Stimulated activated CD4-positive, alpha-beta T cell treated with anti-CD3 and anti-CD28 coated beads, TNF-alpha, amount 100 ng/mL, for 24 hours (primary cell): ENCODE data around the gene C1QTNF1.
A peak's percentile ranks its signal among the peaks of the same experiment; 100 is the strongest.

ENCODE experiments used
- DNase-seq, 3 experiments: peaks; one replicate each; pipeline ENCODE4 v3.0.0-alpha.2; 2020; ENCODE audit warnings: low read depth in 3 of 3

Gene C1QTNF1

GRCh38 chr17:79039171-79039570 lies 15.2 kb downstream of the C1QTNF1 start:
- DNase-seq = no peak

GRCh38 chr17:79039886-79040285 lies 15.9 kb downstream of the C1QTNF1 start:
- DNase-seq = no peak

- no peak for DNase-seq
Observed at GRCh38 chr17:79041041-79041570, 17.1 kb downstream of the C1QTNF1 start.

GRCh38 chr17:79041723-79042420 lies 17.9 kb downstream of the C1QTNF1 start:
- no peak for DNase-seq

GRCh38 chr17:79042421-79043190 lies 18.6 kb downstream of the C1QTNF1 start:
- peak; percentile 35 to 73 (median 51) for DNase-seq

GRCh38 chr17:79043191-79043930 lies 19.4 kb downstream of the C1QTNF1 start:
- DNase-seq = no peak

GRCh38 chr17:79043931-79044320 lies 20.0 kb downstream of the C1QTNF1 start:
- no peak for DNase-seq

GRCh38 chr17:79044462-79044861 lies 20.5 kb downstream of the C1QTNF1 start:
- no peak for DNase-seq

GRCh38 chr17:79045001-79045729 lies 21.2 kb downstream of the C1QTNF1 start:
- no peak for DNase-seq

GRCh38 chr17:79045842-79046196 lies 21.9 kb downstream of the C1QTNF1 start:
- DNase-seq = peak; percentile 24 to 64 (median 44)

GRCh38 chr17:79046197-79046915 lies 22.4 kb downstream of the C1QTNF1 start:
- no peak for DNase-seq

- no peak for DNase-seq
Observed at GRCh38 chr17:79046916-79047280, 22.9 kb downstream of the C1QTNF1 start.

GRCh38 chr17:79047291-79047920 lies 23.4 kb downstream of the C1QTNF1 start:
- DNase-seq = no peak

- DNase-seq = no peak
Observed at GRCh38 chr17:79047923-79048825, 24.2 kb downstream of the C1QTNF1 start.

GRCh38 chr17:79048826-79049755 lies 25.1 kb downstream of the C1QTNF1 start:
- no peak for DNase-seq

- no peak for DNase-seq
Observed at GRCh38 chr17:79049821-79050220, 25.9 kb downstream of the C1QTNF1 start.

- no peak for DNase-seq
Observed at GRCh38 chr17:79050551-79050950, 26.6 kb downstream of the C1QTNF1 start.

- DNase-seq = no peak
Observed at GRCh38 chr17:79051306-79051705, 27.3 kb downstream of the C1QTNF1 start.
